ENCODE data around the gene RAB7A.

Gene RAB7A

DNA sequence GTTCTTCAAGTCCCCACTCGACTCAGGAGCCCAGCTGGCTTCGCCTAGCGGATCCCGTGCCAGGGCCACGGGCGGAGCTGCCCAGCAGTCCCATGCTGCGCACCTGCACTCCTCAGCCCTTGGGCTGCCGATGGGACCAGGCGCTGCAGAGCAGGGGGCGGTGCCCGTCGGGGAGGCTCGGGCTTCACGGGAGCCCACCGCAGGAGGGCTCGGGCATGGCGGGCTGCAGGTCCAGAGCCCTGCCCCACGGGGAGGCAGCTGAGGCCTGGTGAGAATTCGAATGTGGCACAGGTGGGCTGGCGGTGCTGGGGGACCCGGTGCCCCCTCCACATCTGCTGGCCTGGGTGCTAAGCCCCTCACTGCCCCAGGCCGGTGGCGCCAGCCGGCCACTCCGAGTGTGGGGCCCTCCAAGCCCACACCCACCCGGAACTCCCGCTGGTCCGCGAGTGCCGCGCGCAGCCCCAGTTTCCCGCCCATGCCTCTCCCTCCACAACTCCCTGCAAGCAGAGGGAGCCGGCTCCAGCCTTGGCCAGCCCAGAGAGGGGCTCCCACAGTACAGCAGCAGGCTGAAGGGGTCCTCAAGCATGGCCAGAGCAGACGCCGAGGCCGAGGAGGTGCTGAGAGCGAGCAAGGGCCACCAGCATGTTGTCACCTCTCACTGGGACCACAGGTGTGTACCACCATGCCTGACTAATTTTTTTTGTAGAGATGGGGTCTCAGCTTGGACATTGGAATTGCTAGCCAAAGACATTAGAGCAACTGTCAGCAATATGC lies 17.0 kb downstream of the RAB7A start:
- H3K9me3 ChIP-seq (ENCODE audit: insufficient read depth, low read length) = no peaks in the 10 kb centered on the region
- no peak overlapping the region for H2AFZ ChIP-seq (ENCODE audit: low read depth, low read length, severe bottlenecking)
- H3F3A ChIP-seq (ENCODE audit: insufficient read depth) = no peaks in the 10 kb centered on the region
- peaks cover 7% of the 10 kb centered on the region; the same call in 1 of the 2 replicates for H3K36me3 ChIP-seq (ENCODE audit: low read length)
- H3K4me2 ChIP-seq (ENCODE audit: low read depth, low read length, poor library complexity, severe bottlenecking) = no peak overlapping the region
- TF ChIP-seq EZH2phosphoT487 (conservative IDR thresholded peaks at IDR 0.05; ENCODE audit: low read length) = no peak
- TF ChIP-seq, protein P1, sequence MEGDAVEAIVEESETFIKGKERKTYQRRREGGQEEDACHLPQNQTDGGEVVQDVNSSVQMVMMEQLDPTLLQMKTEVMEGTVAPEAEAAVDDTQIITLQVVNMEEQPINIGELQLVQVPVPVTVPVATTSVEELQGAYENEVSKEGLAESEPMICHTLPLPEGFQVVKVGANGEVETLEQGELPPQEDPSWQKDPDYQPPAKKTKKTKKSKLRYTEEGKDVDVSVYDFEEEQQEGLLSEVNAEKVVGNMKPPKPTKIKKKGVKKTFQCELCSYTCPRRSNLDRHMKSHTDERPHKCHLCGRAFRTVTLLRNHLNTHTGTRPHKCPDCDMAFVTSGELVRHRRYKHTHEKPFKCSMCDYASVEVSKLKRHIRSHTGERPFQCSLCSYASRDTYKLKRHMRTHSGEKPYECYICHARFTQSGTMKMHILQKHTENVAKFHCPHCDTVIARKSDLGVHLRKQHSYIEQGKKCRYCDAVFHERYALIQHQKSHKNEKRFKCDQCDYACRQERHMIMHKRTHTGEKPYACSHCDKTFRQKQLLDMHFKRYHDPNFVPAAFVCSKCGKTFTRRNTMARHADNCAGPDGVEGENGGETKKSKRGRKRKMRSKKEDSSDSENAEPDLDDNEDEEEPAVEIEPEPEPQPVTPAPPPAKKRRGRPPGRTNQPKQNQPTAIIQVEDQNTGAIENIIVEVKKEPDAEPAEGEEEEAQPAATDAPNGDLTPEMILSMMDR (IDR thresholded peaks at IDR 0.05; ENCODE audit: insufficient read depth, low read length, poor library complexity, severe bottlenecking) = no peak
- H4K20me1 ChIP-seq (ENCODE audit: low read depth, low read length) = peaks cover 16% of the 10 kb centered on the region
- no peak overlapping the region for H3K9ac ChIP-seq (ENCODE audit: low read length)
- H3K9me2 ChIP-seq (replicated peaks; ENCODE audit: insufficient read depth, low read length) = no peaks in the 10 kb centered on the region
- no peak overlapping the region for H3K4me3 ChIP-seq (ENCODE audit: insufficient read depth, low read length, poor library complexity, severe bottlenecking)
- H3K27me3 ChIP-seq (ENCODE audit: low read length) = no peaks in the 10 kb centered on the region
- no peak overlapping the region for H3K27ac ChIP-seq (ENCODE audit: low read depth, low read length)
- peaks cover 95% of the 10 kb centered on the region for H3K79me2 ChIP-seq (ENCODE audit: insufficient read depth, low read length)

DNA sequence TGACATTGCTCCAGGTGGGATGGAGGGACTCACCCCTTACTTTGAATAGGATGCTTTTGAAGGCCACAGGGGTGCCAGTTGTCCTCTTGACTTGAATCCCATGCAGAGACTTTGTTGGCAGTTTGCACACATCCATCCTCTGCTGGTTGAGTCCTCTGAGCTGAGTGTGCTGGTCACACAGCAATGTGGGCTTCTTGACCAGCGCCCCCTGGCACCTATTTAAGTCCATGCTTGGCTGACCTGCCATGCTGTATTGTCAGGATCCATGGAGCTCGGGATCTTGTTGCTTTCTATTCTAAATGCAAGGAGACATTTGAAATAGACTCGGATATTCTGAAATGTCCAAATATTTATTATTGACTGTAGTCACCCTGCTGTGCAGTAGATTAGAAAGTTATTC lies 19.8 kb downstream of the RAB7A start:
- H3K79me2 ChIP-seq (ENCODE audit: insufficient read depth, low read length) = peaks cover 95% of the 10 kb centered on the region
- H4K20me1 ChIP-seq (ENCODE audit: low read depth, low read length) = peaks cover 25% of the 10 kb centered on the region
- H3K27ac ChIP-seq (ENCODE audit: low read depth, low read length) = no peak overlapping the region
- no peak overlapping the region for H2AFZ ChIP-seq (ENCODE audit: low read depth, low read length, severe bottlenecking)
- H3K36me3 ChIP-seq (ENCODE audit: low read length) = 0 out of 2 replicates have a peak, but pooled peaks cover 4% of the 10 kb centered on the region
- no peaks in the 10 kb centered on the region for H3F3A ChIP-seq (ENCODE audit: insufficient read depth)
- H3K4me2 ChIP-seq (ENCODE audit: low read depth, low read length, poor library complexity, severe bottlenecking) = no peak overlapping the region
- no peaks in the 10 kb centered on the region for H3K9me2 ChIP-seq (replicated peaks; ENCODE audit: insufficient read depth, low read length)
- no peak overlapping the region for H3K9ac ChIP-seq (ENCODE audit: low read length)
- H3K9me3 ChIP-seq (ENCODE audit: insufficient read depth, low read length) = no peaks in the 10 kb centered on the region
- H3K27me3 ChIP-seq (ENCODE audit: low read length) = no peaks in the 10 kb centered on the region
- no peak for TF ChIP-seq EZH2phosphoT487 (conservative IDR thresholded peaks at IDR 0.05; ENCODE audit: low read length)
- TF ChIP-seq, protein P1 (IDR thresholded peaks at IDR 0.05; ENCODE audit: insufficient read depth, low read length, poor library complexity, severe bottlenecking) = no peak
- no peak overlapping the region for H3K4me3 ChIP-seq (ENCODE audit: insufficient read depth, low read length, poor library complexity, severe bottlenecking)

DNA sequence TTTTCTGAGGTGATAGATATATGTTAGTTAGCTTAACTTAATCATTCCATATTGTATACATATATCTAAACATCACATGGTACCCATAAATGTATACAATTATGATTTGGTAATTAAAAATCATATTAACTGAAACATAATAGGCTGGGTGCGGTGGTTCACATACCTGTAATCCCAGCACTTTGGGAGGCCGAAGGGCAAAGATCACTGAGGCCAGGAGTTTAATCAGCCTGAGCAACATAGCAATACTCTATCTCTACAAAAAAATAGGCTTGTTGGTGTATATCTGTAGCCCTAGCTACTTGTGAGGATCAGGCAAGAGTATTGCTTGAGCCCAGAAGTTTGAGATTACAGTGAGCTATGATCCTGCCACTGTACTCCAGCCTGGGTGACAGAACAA lies 20.9 kb downstream of the RAB7A start:
- no peaks in the 10 kb centered on the region for H3K27me3 ChIP-seq (ENCODE audit: low read length)
- no peaks in the 10 kb centered on the region for H3K9me3 ChIP-seq (ENCODE audit: insufficient read depth, low read length)
- peaks cover 21% of the 10 kb centered on the region; the same call in 1 of the 2 replicates for H4K20me1 ChIP-seq (ENCODE audit: low read depth, low read length)
- H3K4me3 ChIP-seq (ENCODE audit: insufficient read depth, low read length, poor library complexity, severe bottlenecking) = no peak overlapping the region
- no peak for TF ChIP-seq EZH2phosphoT487 (conservative IDR thresholded peaks at IDR 0.05; ENCODE audit: low read length)
- H3K27ac ChIP-seq (ENCODE audit: low read depth, low read length) = no peak overlapping the region
- H3K9ac ChIP-seq (ENCODE audit: low read length) = no peak overlapping the region
- no peaks in the 10 kb centered on the region for H3F3A ChIP-seq (ENCODE audit: insufficient read depth)
- H2AFZ ChIP-seq (ENCODE audit: low read depth, low read length, severe bottlenecking) = no peak overlapping the region
- H3K4me2 ChIP-seq (ENCODE audit: low read depth, low read length, poor library complexity, severe bottlenecking) = no peak overlapping the region
- H3K36me3 ChIP-seq (ENCODE audit: low read length) = no peaks in the 10 kb centered on the region
- peaks cover 97% of the 10 kb centered on the region for H3K79me2 ChIP-seq (ENCODE audit: insufficient read depth, low read length)
- no peaks in the 10 kb centered on the region for H3K9me2 ChIP-seq (replicated peaks; ENCODE audit: insufficient read depth, low read length)

DNA sequence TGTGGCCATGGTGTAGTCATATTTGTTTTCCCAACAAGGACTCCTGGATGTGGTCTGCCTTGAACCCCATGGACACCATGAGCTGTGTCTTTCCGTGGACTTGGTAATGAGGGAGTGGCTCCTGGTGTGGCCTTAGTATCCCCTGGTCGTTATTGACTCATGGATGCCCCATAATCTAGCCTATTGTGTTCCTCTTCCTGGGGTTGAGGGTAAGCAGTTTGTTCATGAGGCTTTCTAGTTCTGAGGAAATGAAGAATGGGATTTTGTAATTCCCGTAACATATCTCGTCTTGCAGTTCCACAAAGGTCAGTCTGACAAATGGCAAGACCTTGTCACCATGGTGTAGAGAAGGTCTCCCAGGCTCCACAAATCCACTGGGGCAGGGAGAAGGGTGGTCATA lies 22.6 kb downstream of the RAB7A start:
- peaks cover 33% of the 10 kb centered on the region for H4K20me1 ChIP-seq (ENCODE audit: low read depth, low read length)

More for the DNA sequence above, 22.6 kb downstream of the RAB7A start:
- no peak overlapping the region for H3K4me3 ChIP-seq (ENCODE audit: insufficient read depth, low read length, poor library complexity, severe bottlenecking)
- H3K9me3 ChIP-seq (ENCODE audit: insufficient read depth, low read length) = no peaks in the 10 kb centered on the region
- no peaks in the 10 kb centered on the region for H3K9me2 ChIP-seq (replicated peaks; ENCODE audit: insufficient read depth, low read length)
- no peaks in the 10 kb centered on the region for H3K27me3 ChIP-seq (ENCODE audit: low read length)
- H3K4me2 ChIP-seq (ENCODE audit: low read depth, low read length, poor library complexity, severe bottlenecking) = no peak overlapping the region
- peaks cover 97% of the 10 kb centered on the region for H3K79me2 ChIP-seq (ENCODE audit: insufficient read depth, low read length)
- no peak overlapping the region for H3K9ac ChIP-seq (ENCODE audit: low read length)
- no peaks in the 10 kb centered on the region for H3K36me3 ChIP-seq (ENCODE audit: low read length)
- no peaks in the 10 kb centered on the region for H3F3A ChIP-seq (ENCODE audit: insufficient read depth)
- H2AFZ ChIP-seq (ENCODE audit: low read depth, low read length, severe bottlenecking) = no peak overlapping the region
- no peak for TF ChIP-seq EZH2phosphoT487 (conservative IDR thresholded peaks at IDR 0.05; ENCODE audit: low read length)
- TF ChIP-seq, protein P1 (IDR thresholded peaks at IDR 0.05; ENCODE audit: insufficient read depth, low read length, poor library complexity, severe bottlenecking) = no peak
- no peak overlapping the region for H3K27ac ChIP-seq (ENCODE audit: low read depth, low read length)

Data from SU-DHL-6 (cell line).